ENCODE results near the gene MFNG. TPM values are rescaled to one million over a fixed set of nuclear protein-coding genes. Genes with fewer than 3 reads are reported as not detected.
A peak's percentile ranks its signal among the peaks of the same experiment; 100 is the strongest.

Gene MFNG
- total RNA-seq, 1 experiment from 2014 or later: 4.5 TPM

DNA sequence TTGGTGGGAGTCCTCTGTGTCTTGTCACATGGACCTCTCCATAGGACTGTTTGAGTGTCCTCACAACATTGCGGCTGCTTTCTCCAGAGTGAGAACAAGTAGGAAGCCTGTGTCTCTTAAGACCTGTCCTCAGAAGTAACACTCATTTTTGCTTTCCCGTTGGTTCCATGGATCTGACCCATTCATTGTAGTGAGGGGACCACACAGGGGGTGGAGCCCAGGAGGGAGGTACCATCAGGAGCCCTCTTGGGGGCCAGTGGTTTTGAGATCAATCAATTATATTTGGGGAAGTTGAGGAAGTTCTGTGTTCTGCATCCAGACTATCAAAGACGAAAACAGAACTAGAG, 53.5 kb downstream of the MFNG start:
- peaks cover 55 to 78% of the 10 kb centered on the region in 2 experiments for H3K4me1 ChIP-seq (ENCODE audit: control insufficient read depth in 1 of 2, insufficient read depth in 2 of 2, low read length in 2 of 2)
- H3K36me3 ChIP-seq (ENCODE audit: control insufficient read depth in 1 of 2, insufficient read depth in 2 of 2, low read length in 2 of 2): no peaks in the 10 kb centered on the region
- H3K9ac ChIP-seq (ENCODE audit: low read length): peak overlapping the region; percentile 44
- TF ChIP-seq POLR2AphosphoS5 (IDR thresholded peaks at IDR 0.05; ENCODE audit: low read depth, low read length): 0 out of 2 replicates have a peak, but pooled peaks have one; percentile 2
- TF ChIP-seq, protein P1, sequence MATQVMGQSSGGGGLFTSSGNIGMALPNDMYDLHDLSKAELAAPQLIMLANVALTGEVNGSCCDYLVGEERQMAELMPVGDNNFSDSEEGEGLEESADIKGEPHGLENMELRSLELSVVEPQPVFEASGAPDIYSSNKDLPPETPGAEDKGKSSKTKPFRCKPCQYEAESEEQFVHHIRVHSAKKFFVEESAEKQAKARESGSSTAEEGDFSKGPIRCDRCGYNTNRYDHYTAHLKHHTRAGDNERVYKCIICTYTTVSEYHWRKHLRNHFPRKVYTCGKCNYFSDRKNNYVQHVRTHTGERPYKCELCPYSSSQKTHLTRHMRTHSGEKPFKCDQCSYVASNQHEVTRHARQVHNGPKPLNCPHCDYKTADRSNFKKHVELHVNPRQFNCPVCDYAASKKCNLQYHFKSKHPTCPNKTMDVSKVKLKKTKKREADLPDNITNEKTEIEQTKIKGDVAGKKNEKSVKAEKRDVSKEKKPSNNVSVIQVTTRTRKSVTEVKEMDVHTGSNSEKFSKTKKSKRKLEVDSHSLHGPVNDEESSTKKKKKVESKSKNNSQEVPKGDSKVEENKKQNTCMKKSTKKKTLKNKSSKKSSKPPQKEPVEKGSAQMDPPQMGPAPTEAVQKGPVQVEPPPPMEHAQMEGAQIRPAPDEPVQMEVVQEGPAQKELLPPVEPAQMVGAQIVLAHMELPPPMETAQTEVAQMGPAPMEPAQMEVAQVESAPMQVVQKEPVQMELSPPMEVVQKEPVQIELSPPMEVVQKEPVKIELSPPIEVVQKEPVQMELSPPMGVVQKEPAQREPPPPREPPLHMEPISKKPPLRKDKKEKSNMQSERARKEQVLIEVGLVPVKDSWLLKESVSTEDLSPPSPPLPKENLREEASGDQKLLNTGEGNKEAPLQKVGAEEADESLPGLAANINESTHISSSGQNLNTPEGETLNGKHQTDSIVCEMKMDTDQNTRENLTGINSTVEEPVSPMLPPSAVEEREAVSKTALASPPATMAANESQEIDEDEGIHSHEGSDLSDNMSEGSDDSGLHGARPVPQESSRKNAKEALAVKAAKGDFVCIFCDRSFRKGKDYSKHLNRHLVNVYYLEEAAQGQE (IDR thresholded peaks at IDR 0.05; ENCODE audit: low read depth): no peak
- H4K20me1 ChIP-seq (ENCODE audit: insufficient read depth): no peaks in the 10 kb centered on the region
- TSS peak; percentile 48 for BruUV-seq (replicated peaks)
- H3K4me2 ChIP-seq (ENCODE audit: low read length): peak overlapping the region; percentile 60
- intact Hi-C loops (cut with micrococcal nuclease): loop anchor here (1.0 kb wide), 1 partner anchor 23 kb away; no protein-coding TSS in a partner anchor
- H3K27ac ChIP-seq (ENCODE audit: low read depth, low read length): peak overlapping the region; percentile 86
- ChIA-PET CTCF (interaction anchor here (1.0 to 5.7 kb wide), 2 partner anchors 116 to 174 kb away, joined by 3 to 47 read pairs; no protein-coding TSS in a partner anchor), RAD21 (ENCODE audit: low non-redundant PET in 1 of 2, low total read pairs in 2 of 2, uncharacterized antibody in 2 of 2, unreplicated experiment in 2 of 2) (interaction anchor here (0.7 to 1.5 kb wide), 4 partner anchors 24 to 175 kb away, joined by 3 to 7 read pairs (median 4); no protein-coding TSS in a partner anchor), POLR2A (interaction anchor here (1.0 to 2.4 kb wide), 2 partner anchors 10 to 106 kb away, joined by 3 to 5 read pairs; no protein-coding TSS in a partner anchor)
- 0 out of 2 replicates have a peak, but pooled peaks have one; percentile 1 for ATAC-seq
- peaks cover 0 to 12% of the 10 kb centered on the region in 2 experiments; a peak in 1 of 4 replicates for H3K9me3 ChIP-seq (ENCODE audit: control insufficient read depth in 1 of 2, insufficient read depth in 1 of 2, low read depth in 1 of 2, low read length in 2 of 2)
- no peak for DNase-seq (ENCODE audit: low read depth, low spot score)
- H3K27me3 ChIP-seq (ENCODE audit: insufficient read depth, low read length): no peaks in the 10 kb centered on the region
- H3K4me3 ChIP-seq (replicated peaks in 1 of 2; ENCODE audit: low read depth in 1 of 2, low read length in 2 of 2): peak overlapping the region in 1 of 2 experiments; percentile 15; a peak in 2 of 4 replicates
- H3K79me2 ChIP-seq (ENCODE audit: insufficient read depth, low read length): peaks cover 8% of the 10 kb centered on the region; the same call in 1 of the 2 replicates
- no peak overlapping the region for H2AFZ ChIP-seq (ENCODE audit: low read depth, low read length, poor library complexity, severe bottlenecking)
- H3K9me2 ChIP-seq (ENCODE audit: insufficient read depth): no peaks in the 10 kb centered on the region

Data from HCT116 (cell line).